ENCODE results near the gene BORCS6. TPM values are rescaled to one million over a fixed set of nuclear protein-coding genes. Genes with fewer than 3 reads are reported as not detected.
A peak's percentile ranks its signal among the peaks of the same experiment; 100 is the strongest.

Gene BORCS6
- polyA plus RNA-seq, 3 donors: 5.4 to 14.1 (median 13.9) TPM

DNA sequence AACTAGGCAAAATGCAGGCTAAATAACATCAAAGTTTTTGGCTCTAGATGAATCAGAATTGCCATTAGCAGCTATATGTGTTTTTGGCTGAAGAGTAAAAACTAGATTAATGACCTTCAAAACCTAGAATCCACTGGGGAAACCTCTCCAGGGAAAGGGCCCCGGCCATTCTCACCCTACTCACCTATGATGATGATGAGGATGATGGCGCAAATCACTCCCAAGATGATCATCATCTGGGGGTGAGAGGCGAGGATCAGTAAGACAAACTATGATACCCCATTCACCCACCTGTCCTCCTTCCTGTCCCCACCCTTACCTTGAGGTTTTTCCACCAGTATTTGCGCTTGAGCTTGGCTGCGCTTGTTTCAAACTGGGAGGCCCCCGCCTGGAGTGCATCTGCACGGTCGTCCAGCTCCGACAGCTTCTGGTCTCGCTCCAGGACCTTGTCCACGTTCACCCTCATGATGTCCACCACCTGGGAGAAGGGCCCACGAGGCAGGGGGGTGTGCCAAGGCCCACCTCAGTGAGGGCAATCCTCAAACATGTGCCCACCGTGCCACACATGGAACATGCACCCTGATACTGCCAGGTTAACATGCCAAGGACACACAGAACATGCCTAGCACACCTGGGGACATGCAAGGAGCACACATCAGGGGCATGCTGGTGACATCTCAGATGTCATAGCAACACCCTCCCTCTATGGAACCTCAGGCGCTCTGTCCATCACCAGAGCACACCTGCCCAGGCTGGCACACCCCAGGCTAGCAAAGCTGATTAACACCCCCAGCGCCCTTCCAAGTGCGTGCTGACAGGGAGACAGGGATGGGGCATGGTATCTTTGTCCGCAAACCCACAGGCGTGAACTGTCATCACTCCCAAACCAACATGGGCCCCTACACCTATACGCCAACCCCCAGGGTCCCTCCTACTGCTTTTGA is 28.4 kb downstream of the BORCS6 start:
- intact Hi-C loops (cut with micrococcal nuclease): loop anchor here in 1 of 2 donors (5.0 kb wide), 1 partner anchor 34 kb away; no protein-coding TSS in a partner anchor
- no peaks in the 10 kb centered on the region for H4K20me1 ChIP-seq (ENCODE audit: insufficient read depth, low read length)
- H3K9ac ChIP-seq (ENCODE audit: insufficient read depth, low read length, poor library complexity, severe bottlenecking): peak overlapping the region; percentile 99
- Mint-ChIP-seq H3K4me3 (peak overlapping the region; percentile 82 to 84), H3K27me3 (ENCODE audit: low read depth in 3 of 3) (no peaks in the 10 kb centered on the region), H3K36me3 (peaks cover 23 to 30% of the 10 kb centered on the region in 2 donors), H3K27ac (peak overlapping the region in 6 of 7 donors; percentile 77 to 94 (median 88)), H3K9me3 (no peaks in the 10 kb centered on the region), H3K4me1 (peaks cover 59% of the 10 kb centered on the region)
- H3K27me3 ChIP-seq (ENCODE audit: control insufficient read depth in 2 of 2, insufficient read depth in 2 of 2, low read length in 2 of 2): no peaks in the 10 kb centered on the region
- TF ChIP-seq, protein P1, sequence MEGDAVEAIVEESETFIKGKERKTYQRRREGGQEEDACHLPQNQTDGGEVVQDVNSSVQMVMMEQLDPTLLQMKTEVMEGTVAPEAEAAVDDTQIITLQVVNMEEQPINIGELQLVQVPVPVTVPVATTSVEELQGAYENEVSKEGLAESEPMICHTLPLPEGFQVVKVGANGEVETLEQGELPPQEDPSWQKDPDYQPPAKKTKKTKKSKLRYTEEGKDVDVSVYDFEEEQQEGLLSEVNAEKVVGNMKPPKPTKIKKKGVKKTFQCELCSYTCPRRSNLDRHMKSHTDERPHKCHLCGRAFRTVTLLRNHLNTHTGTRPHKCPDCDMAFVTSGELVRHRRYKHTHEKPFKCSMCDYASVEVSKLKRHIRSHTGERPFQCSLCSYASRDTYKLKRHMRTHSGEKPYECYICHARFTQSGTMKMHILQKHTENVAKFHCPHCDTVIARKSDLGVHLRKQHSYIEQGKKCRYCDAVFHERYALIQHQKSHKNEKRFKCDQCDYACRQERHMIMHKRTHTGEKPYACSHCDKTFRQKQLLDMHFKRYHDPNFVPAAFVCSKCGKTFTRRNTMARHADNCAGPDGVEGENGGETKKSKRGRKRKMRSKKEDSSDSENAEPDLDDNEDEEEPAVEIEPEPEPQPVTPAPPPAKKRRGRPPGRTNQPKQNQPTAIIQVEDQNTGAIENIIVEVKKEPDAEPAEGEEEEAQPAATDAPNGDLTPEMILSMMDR (IDR thresholded peaks at IDR 0.05): no peak
- DNase-seq: no peak
- H3K79me2 ChIP-seq (ENCODE audit: insufficient read depth, low read length): peaks cover 31% of the 10 kb centered on the region
- H3K4me3 ChIP-seq (replicated peaks in 1 of 3; ENCODE audit: low read depth in 2 of 3, low read length in 3 of 3): peak overlapping the region; percentile 86 to 98 (median 95)
- H3K9me3 ChIP-seq (replicated peaks in 1 of 2; ENCODE audit: control insufficient read depth in 1 of 2, insufficient read depth in 1 of 2, low read length in 2 of 2): no peaks in the 10 kb centered on the region
- peaks cover 52 to 79% of the 10 kb centered on the region in 2 donors for H3K4me1 ChIP-seq (ENCODE audit: control insufficient read depth in 1 of 2, insufficient read depth in 2 of 2, low read length in 2 of 2)
- H3K4me2 ChIP-seq (replicated peaks; ENCODE audit: extremely low read depth, low read length, poor library complexity, severe bottlenecking): peak overlapping the region; percentile 86
- H3K36me3 ChIP-seq (replicated peaks in 1 of 2; ENCODE audit: control insufficient read depth in 1 of 2, insufficient read depth in 2 of 2, low read length in 2 of 2): peaks cover 19 to 26% of the 10 kb centered on the region in 2 donors
- H2AFZ ChIP-seq (ENCODE audit: insufficient read depth, low read depth, low read length, poor library complexity, severe bottlenecking): no peak overlapping the region
- WGBS (ENCODE audit: insufficient coverage): 86% methylated on average over 13 of the region's 19 CpGs
- peak overlapping the region; percentile 74 to 94 for H3K27ac ChIP-seq (ENCODE audit: low read depth in 1 of 2, low read length in 2 of 2)

DNA sequence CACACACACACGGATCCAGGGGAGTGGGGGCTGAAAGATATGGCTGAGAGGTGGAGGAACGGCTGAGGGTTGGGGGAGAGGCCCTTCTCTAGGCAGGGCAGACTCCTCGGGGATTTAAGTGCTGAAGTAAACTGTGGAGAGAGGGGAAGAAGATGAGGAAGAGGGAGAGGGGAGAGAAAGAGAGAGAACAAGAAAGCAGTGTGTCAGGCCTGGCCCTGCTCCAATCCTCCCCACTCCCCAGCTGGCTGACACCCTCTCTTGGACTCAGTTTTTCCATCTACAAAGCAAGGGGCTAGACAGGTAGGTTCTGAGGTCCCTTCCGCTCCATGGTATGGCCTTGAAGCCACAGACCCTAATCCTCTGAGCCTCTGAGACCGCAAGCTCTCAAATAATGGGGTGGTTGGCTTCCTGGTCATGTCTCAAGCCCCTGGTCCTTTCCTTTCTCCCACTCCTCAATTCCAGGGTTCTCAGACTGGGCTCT is 29.2 kb downstream of the BORCS6 start:
- WGBS (ENCODE audit: insufficient coverage): no CpG with 5 or more reads among the region's 5 CpGs
- H3K27me3 Mint-ChIP-seq (ENCODE audit: low read depth in 3 of 3): no peaks in the 10 kb centered on the region
- Histone ChIP-seq H3K27ac (ENCODE audit: low read depth in 1 of 2, low read length in 2 of 2) (peak overlapping the region; percentile 21 to 94), H3K4me2 (replicated peaks; ENCODE audit: extremely low read depth, low read length, poor library complexity, severe bottlenecking) (peak overlapping the region; percentile 86), H3K4me1 (ENCODE audit: control insufficient read depth in 1 of 2, insufficient read depth in 2 of 2, low read length in 2 of 2) (peaks cover 56 to 81% of the 10 kb centered on the region in 2 donors), H3K79me2 (ENCODE audit: insufficient read depth, low read length) (peaks cover 31% of the 10 kb centered on the region), H3K4me3 (replicated peaks in 1 of 3; ENCODE audit: low read depth in 2 of 3, low read length in 3 of 3) (peak overlapping the region in 1 of 3 experiments; percentile 98), H3K9ac (ENCODE audit: insufficient read depth, low read length, poor library complexity, severe bottlenecking) (no peak overlapping the region), H3K9me3 (replicated peaks in 1 of 2; ENCODE audit: control insufficient read depth in 1 of 2, insufficient read depth in 1 of 2, low read length in 2 of 2) (no peaks in the 10 kb centered on the region), H4K20me1 (ENCODE audit: insufficient read depth, low read length) (peaks cover 3% of the 10 kb centered on the region), H3K27me3 (ENCODE audit: control insufficient read depth in 2 of 2, insufficient read depth in 2 of 2, low read length in 2 of 2) (no peaks in the 10 kb centered on the region), H3K36me3 (replicated peaks in 1 of 2; ENCODE audit: control insufficient read depth in 1 of 2, insufficient read depth in 2 of 2, low read length in 2 of 2) (peaks cover 19 to 26% of the 10 kb centered on the region in 2 donors), H2AFZ (ENCODE audit: insufficient read depth, low read depth, low read length, poor library complexity, severe bottlenecking) (no peak overlapping the region)
- peak overlapping the region in 6 of 7 donors; percentile 50 to 91 (median 82) for H3K27ac Mint-ChIP-seq
- H3K36me3 Mint-ChIP-seq: peaks cover 23 to 30% of the 10 kb centered on the region in 2 donors
- peak overlapping the region; percentile 71 to 82 for H3K4me3 Mint-ChIP-seq
- intact Hi-C loops (cut with micrococcal nuclease): loop anchor here in 1 of 2 donors (5.0 kb wide), 1 partner anchor 33 kb away; no protein-coding TSS in a partner anchor
- H3K9me3 Mint-ChIP-seq: no peaks in the 10 kb centered on the region
- TF ChIP-seq, protein P1 (IDR thresholded peaks at IDR 0.05): no peak
- no peak for DNase-seq
- H3K4me1 Mint-ChIP-seq: peaks cover 59% of the 10 kb centered on the region
